NCI-H187 treated with DMSO at 0.1 percent for 48 hours (cell line): Measurements from ENCODE around the gene MRPL10.
"Not testable (repeated sequence)": the region's sequence is repeated elsewhere in the genome, so short reads cannot be mapped to it uniquely, and the experiment has no call there.

Source experiments
- DNase-seq: peaks from one replicate; lab custom pipeline; 2025; lab: John Stamatoyannopoulos, UW

Gene MRPL10

GRCh38 chr17:47789611-47790561 lies 41.5 kb downstream of the MRPL10 start:
- peak; percentile 11 for DNase-seq

DNA sequence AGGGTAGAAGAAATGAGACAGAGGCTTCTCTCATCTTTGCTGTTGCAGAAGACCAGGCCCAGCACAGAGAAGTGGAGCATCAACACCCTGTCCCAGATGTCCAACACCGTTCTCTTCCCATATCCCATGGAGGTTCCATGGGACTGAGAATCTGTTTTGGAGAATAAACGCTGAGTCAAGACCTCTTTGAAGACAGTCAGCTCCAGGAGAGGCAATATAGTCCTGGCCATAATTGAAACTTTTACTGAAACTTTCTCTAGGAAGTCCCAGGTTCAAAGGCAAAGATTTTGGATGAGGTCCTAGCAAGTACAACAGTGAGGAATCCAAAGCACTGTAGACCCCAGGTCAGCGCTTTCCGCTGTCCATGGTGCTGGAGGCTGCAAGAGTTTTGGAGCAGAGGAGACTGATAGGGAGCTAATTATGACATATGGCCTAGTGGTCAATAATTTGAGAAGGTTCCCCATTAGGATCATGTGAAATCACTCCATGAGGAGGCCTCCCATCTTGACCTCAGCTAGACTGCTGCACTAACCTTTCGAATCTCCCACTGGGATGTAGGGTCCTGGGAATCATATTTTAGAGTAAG lies 45.7 kb downstream of the MRPL10 start:
- no peak for DNase-seq

DNA sequence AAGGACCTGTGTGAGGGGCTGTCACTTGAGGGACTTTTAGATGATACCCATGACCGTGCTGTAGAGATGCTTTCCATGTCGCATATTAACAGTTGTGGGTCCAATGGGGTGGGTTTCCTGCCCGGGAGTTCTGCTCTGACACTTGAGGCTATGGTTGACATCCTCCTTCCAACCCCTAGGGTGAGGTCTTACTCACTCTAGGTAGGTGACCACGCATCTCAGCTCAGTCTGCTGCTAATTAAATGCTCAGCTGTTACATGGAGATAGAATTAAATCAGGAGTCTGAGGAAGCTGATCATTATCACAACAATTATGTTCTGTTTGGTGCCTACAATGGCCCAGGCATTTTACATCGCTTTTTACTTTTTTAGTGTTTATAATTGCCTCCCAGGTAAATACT lies 49.9 kb downstream of the MRPL10 start:
- DNase-seq = no peak

DNA sequence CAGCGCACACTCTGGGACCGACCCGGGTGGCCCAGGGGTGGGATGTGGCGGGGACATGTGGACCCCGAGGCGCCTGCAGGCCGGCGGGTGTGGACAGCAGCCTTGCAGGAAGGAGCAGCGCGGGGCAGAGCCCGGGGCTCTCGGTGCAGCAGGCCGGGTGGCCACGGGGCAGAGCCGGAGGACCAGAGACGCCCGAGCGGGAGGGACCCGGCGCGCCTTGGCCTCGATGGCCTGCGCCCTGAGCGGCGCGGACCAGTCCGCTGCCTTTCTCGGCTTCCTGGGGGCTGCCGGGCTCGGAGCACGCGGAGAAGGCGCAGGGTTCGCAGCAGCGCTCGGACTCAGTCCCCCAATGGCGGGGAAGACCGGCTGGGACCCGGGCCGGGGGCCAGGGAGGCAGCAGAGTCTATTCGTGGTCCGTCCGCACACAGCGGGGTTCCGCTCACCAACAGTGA lies 53.1 kb downstream of the MRPL10 start:
- DNase-seq = no peak

DNA sequence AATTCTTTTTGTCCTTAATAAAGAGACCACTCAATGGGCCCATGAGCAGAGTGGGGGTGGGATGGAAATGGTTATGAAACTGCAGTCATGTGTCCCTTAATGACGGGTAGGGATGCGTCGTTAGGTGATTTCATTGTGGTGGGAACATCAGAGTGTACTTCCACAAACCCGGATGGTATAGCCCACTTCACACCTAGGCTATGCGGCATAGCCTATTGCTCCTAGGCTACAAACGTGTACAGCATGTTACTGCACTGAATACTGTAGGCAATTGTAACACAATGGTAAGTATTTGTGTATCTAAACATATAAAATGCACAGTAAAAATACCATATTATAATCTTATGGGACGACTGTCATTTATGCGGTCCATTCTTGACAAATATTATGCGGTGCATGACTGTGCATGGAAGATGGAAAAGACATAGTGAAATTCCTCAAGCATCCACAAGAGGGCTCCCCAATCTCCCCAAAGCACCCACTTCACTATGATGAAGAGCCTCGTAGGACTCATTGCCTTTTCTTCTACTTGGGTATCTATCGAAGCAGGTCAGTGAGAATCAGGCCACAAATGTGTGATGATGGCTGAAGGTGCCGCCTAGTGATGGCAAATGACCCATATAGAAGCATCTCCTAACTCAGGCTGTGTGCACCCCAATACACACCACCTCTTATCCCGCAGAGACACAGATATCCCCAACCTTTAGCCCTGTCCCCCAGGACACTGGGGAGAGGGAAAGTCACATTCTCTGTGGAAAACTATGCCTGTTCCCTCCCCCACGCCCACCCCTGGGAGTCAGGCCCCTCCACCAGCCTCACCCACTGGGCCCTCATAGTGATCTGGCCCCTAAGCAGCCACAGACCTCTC lies 54.8 kb downstream of the MRPL10 start:
- DNase-seq = peak; percentile 11

- no peak for DNase-seq
Measured at GRCh38 chr17:47774987-47775580, 56.3 kb downstream of the MRPL10 start.

GRCh38 chr17:47774331-47774730 lies 57.0 kb downstream of the MRPL10 start:
- no peak for DNase-seq

- not testable (repeated sequence) for DNase-seq
Measured at GRCh38 chr17:47773649-47774048, 57.7 kb downstream of the MRPL10 start.
